Activated effector memory CD4-positive, alpha-beta T cell treated with Interleukin-2 at 50 U/mL for 16 hours (primary cell): ENCODE results near the gene CASTOR2.
"Not testable (repeated sequence)": the region's sequence is repeated elsewhere in the genome, so short reads cannot be mapped to it uniquely, and the experiment has no call there.

Experiments
- DNase-seq: peaks from one replicate; pipeline ENCODE4 v3.0.0-alpha.2; 2020

The CASTOR2 gene

GRCh38 chr7:74996361-74996760 lies 31.9 kb downstream of the CASTOR2 start:
- DNase-seq: not testable (repeated sequence)

GRCh38 chr7:74997811-74998210 lies 33.3 kb downstream of the CASTOR2 start:
- not testable (repeated sequence) for DNase-seq

- not testable (repeated sequence) for DNase-seq
These were observed 36.9 kb downstream of the CASTOR2 start for GRCh38 chr7:75001356-75001755.

GRCh38 chr7:75010036-75010435 lies 45.5 kb downstream of the CASTOR2 start:
- DNase-seq: no peak

GRCh38 chr7:75017832-75018231 lies 53.3 kb downstream of the CASTOR2 start:
- DNase-seq: no peak

- no peak for DNase-seq
These were observed 54.3 kb downstream of the CASTOR2 start for GRCh38 chr7:75018570-75019364.

- no peak for DNase-seq
These were observed 55.3 kb downstream of the CASTOR2 start for GRCh38 chr7:75019800-75020199.

- DNase-seq: no peak
These were observed 60.4 kb downstream of the CASTOR2 start for GRCh38 chr7:75024922-75025321.

GRCh38 chr7:75028299-75028698 lies 63.8 kb downstream of the CASTOR2 start:
- no peak for DNase-seq

- DNase-seq: no peak
These were observed 68.6 kb downstream of the CASTOR2 start for GRCh38 chr7:75033064-75033463.

- no peak for DNase-seq
These were observed 69.3 kb downstream of the CASTOR2 start for GRCh38 chr7:75033826-75034225.

GRCh38 chr7:75038508-75038907 lies 74.0 kb downstream of the CASTOR2 start:
- DNase-seq: no peak

- no peak for DNase-seq
These were observed 74.7 kb downstream of the CASTOR2 start for GRCh38 chr7:75039166-75039565.

- DNase-seq: no peak
These were observed 75.2 kb downstream of the CASTOR2 start for GRCh38 chr7:75039709-75040108.

GRCh38 chr7:75040512-75040911 lies 76.0 kb downstream of the CASTOR2 start:
- no peak for DNase-seq

GRCh38 chr7:75042286-75042685 lies 77.8 kb downstream of the CASTOR2 start:
- DNase-seq: no peak

GRCh38 chr7:75042831-75043703 lies 78.6 kb downstream of the CASTOR2 start:
- DNase-seq: no peak

GRCh38 chr7:75045881-75046280 lies 81.4 kb downstream of the CASTOR2 start:
- no peak for DNase-seq

GRCh38 chr7:75048435-75049379 lies 84.2 kb downstream of the CASTOR2 start:
- DNase-seq: no peak

GRCh38 chr7:75049817-75050216 lies 85.3 kb downstream of the CASTOR2 start:
- no peak for DNase-seq

- DNase-seq: no peak
These were observed 86.0 kb downstream of the CASTOR2 start for GRCh38 chr7:75050501-75050900.

- DNase-seq: no peak
These were observed 90.2 kb downstream of the CASTOR2 start for GRCh38 chr7:75054744-75055143.

GRCh38 chr7:75055155-75055554 lies 90.7 kb downstream of the CASTOR2 start:
- no peak for DNase-seq
